Nephron progenitor cell (in vitro differentiated cells): ENCODE measurements around the gene PAIP1.
A peak's percentile ranks its signal among the peaks of the same experiment; 100 is the strongest.

Source experiments
- DNase-seq: peaks from one replicate; pipeline ENCODE4 v3.0.0; 2021
- H3K27ac Mint-ChIP-seq: 2 replicates; pipeline ENCODE4 v1.8.0; 2021; ENCODE audit warnings: mild to moderate bottlenecking, moderate library complexity, mixed read lengths
- H3K27me3 Mint-ChIP-seq: 2 replicates; pipeline ENCODE4 v1.8.0; 2021; ENCODE audit warnings: mild to moderate bottlenecking, low read depth, mixed read lengths; ENCODE audit not compliant: poor library complexity
- H3K36me3 Mint-ChIP-seq: 2 replicates; pipeline ENCODE4 v1.8.0; 2021; ENCODE audit warnings: low read depth, mixed read lengths
- H3K4me1 Mint-ChIP-seq: 2 replicates; pipeline ENCODE4 v1.8.0; 2021; ENCODE audit warnings: mixed read lengths
- H3K4me3 Mint-ChIP-seq: 2 replicates; pipeline ENCODE4 v1.8.0; 2021; ENCODE audit warnings: mild to moderate bottlenecking, moderate library complexity, mixed read lengths
- H3K9me3 Mint-ChIP-seq: 2 replicates; pipeline ENCODE4 v1.8.0; 2021; ENCODE audit warnings: mild to moderate bottlenecking, moderate library complexity, mixed read lengths
- TF ChIP-seq, protein P1 (sequence below): fragments of 200-600 bp; sonication (generic); IDR thresholded peaks from 2 replicates; pipeline ENCODE4 v1.5.0; 2021; ENCODE audit warnings: antibody characterized with exemption

The PAIP1 gene

GRCh38 chr5:43543434-43543833 is 13.4 kb downstream of the PAIP1 start:
- H3K9me3 Mint-ChIP-seq, result no peaks in the 10 kb centered on the region
- no peak for DNase-seq
- peaks cover 87% of the 10 kb centered on the region for H3K36me3 Mint-ChIP-seq
- TF ChIP-seq, protein P1, sequence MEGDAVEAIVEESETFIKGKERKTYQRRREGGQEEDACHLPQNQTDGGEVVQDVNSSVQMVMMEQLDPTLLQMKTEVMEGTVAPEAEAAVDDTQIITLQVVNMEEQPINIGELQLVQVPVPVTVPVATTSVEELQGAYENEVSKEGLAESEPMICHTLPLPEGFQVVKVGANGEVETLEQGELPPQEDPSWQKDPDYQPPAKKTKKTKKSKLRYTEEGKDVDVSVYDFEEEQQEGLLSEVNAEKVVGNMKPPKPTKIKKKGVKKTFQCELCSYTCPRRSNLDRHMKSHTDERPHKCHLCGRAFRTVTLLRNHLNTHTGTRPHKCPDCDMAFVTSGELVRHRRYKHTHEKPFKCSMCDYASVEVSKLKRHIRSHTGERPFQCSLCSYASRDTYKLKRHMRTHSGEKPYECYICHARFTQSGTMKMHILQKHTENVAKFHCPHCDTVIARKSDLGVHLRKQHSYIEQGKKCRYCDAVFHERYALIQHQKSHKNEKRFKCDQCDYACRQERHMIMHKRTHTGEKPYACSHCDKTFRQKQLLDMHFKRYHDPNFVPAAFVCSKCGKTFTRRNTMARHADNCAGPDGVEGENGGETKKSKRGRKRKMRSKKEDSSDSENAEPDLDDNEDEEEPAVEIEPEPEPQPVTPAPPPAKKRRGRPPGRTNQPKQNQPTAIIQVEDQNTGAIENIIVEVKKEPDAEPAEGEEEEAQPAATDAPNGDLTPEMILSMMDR, result no peak
- no peaks in the 10 kb centered on the region for H3K4me1 Mint-ChIP-seq
- peak overlapping the region; percentile 61 for H3K27ac Mint-ChIP-seq
- no peaks in the 10 kb centered on the region for H3K27me3 Mint-ChIP-seq
- no peak overlapping the region for H3K4me3 Mint-ChIP-seq

- Mint-ChIP-seq H3K9me3 (no peaks in the 10 kb centered on the region), H3K27ac (no peak overlapping the region), H3K4me1 (no peaks in the 10 kb centered on the region), H3K36me3 (peaks cover 80% of the 10 kb centered on the region), H3K27me3 (no peaks in the 10 kb centered on the region), H3K4me3 (no peak overlapping the region)
- TF ChIP-seq, protein P1, result no peak
- no peak for DNase-seq
Observed at GRCh38 chr5:43540746-43541145, 16.1 kb downstream of the PAIP1 start.

- H3K9me3 Mint-ChIP-seq, result no peaks in the 10 kb centered on the region
- H3K4me3 Mint-ChIP-seq, result no peak overlapping the region
- TF ChIP-seq, protein P1, result no peak
- H3K4me1 Mint-ChIP-seq, result no peaks in the 10 kb centered on the region
- H3K27ac Mint-ChIP-seq, result no peak overlapping the region
- no peak for DNase-seq
- H3K36me3 Mint-ChIP-seq, result peaks cover 80% of the 10 kb centered on the region
- no peaks in the 10 kb centered on the region for H3K27me3 Mint-ChIP-seq
Observed at GRCh38 chr5:43536972-43537371, 19.9 kb downstream of the PAIP1 start.

- Mint-ChIP-seq H3K9me3 (no peaks in the 10 kb centered on the region), H3K27me3 (no peaks in the 10 kb centered on the region), H3K27ac (no peak overlapping the region), H3K4me3 (no peak overlapping the region), H3K4me1 (no peaks in the 10 kb centered on the region), H3K36me3 (peaks cover 85% of the 10 kb centered on the region)
- no peak for DNase-seq
- TF ChIP-seq, protein P1, result no peak
Observed at GRCh38 chr5:43533646-43534045, 23.2 kb downstream of the PAIP1 start.

- H3K4me1 Mint-ChIP-seq, result no peaks in the 10 kb centered on the region
- H3K27me3 Mint-ChIP-seq, result no peaks in the 10 kb centered on the region
- TF ChIP-seq, protein P1, result no peak
- no peaks in the 10 kb centered on the region for H3K9me3 Mint-ChIP-seq
- H3K36me3 Mint-ChIP-seq, result peaks cover 84% of the 10 kb centered on the region
- H3K27ac Mint-ChIP-seq, result peak overlapping the region; percentile 25
- no peak overlapping the region for H3K4me3 Mint-ChIP-seq
- DNase-seq, result no peak
Observed at GRCh38 chr5:43530648-43531047, 26.2 kb downstream of the PAIP1 start.

GRCh38 chr5:43523662-43524072 is 33.2 kb downstream of the PAIP1 start:
- Mint-ChIP-seq H3K27ac (peak overlapping the region; percentile 34), H3K27me3 (no peaks in the 10 kb centered on the region)

More at GRCh38 chr5:43523662-43524072, 33.2 kb downstream of the PAIP1 start:
- DNase-seq, result no peak
- Mint-ChIP-seq H3K4me3 (no peak overlapping the region), H3K4me1 (peaks cover 5% of the 10 kb centered on the region), H3K9me3 (peaks cover 15% of the 10 kb centered on the region), H3K36me3 (peaks cover 64% of the 10 kb centered on the region)
- TF ChIP-seq, protein P1, result no peak
